IMR-90 (cell line): ENCODE measurements around the gene EPAS1. TPM values are rescaled to one million over a fixed set of nuclear protein-coding genes. Genes with fewer than 3 reads are reported as not detected.
A peak's percentile ranks its signal among the peaks of the same experiment; 100 is the strongest.

Experiments
- ATAC-seq: fragments of 200-7000 bp; cut with Tn5 transposase; 2 replicates; pipeline ENCODE4 v1.9.1; 2020; ENCODE audit warnings: low read depth, mild to moderate bottlenecking, moderate library complexity
- BruUV-seq: library from RNA; stranded (reverse); fragments of 400-500 nt; replicated peaks from 2 replicates; lab custom pipeline; 2021; lab: Mats Ljungman, UMichigan
- CTCF ChIA-PET: fragments of 300-600 bp; formaldehyde crosslinking; extraction: SDS; loops from one replicate; lab custom pipeline; 2021; ENCODE audit warnings: antibody characterized with exemption; lab: Yijun Ruan, JAX
- POLR2A ChIA-PET: fragments of 300-600 bp; sonication (Branson Sonifier 250); formaldehyde crosslinking; loops from one replicate; lab custom pipeline; 2022; ENCODE audit warnings: antibody characterized with exemption; ENCODE audit not compliant: unreplicated experiment; lab: Charles Lee
- DNase-seq: peaks from one replicate; pipeline ENCODE4 v3.0.0; 2013
- H2AFZ ChIP-seq: replicated peaks from 2 replicates; pipeline ENCODE3; 2013; ENCODE audit warnings: low read length, mild to moderate bottlenecking; ENCODE audit not compliant: poor library complexity
- H2AK5ac ChIP-seq: 2 replicates; pipeline ENCODE4 v1.6.1; 2013; ENCODE audit warnings: low read depth, low read length, inconsistent platforms
- H2AK9ac ChIP-seq: replicated peaks from 2 replicates; pipeline ENCODE3; 2013; ENCODE audit warnings: mild to moderate bottlenecking, low read depth, low read length, moderate library complexity; ENCODE audit not compliant: poor library complexity
- H2BK120ac ChIP-seq: 2 replicates; pipeline ENCODE4 v1.6.1; 2013; ENCODE audit warnings: low read depth, low read length, inconsistent platforms
- H2BK15ac ChIP-seq: 3 replicates; pipeline ENCODE4 v1.6.1; 2013; ENCODE audit warnings: low read depth, low read length, inconsistent platforms
- H2BK20ac ChIP-seq: 2 replicates; pipeline ENCODE4 v1.6.1; 2013; ENCODE audit warnings: low read depth, mild to moderate bottlenecking, inconsistent platforms, low read length, moderate library complexity
- H2BK5ac ChIP-seq: 2 replicates; pipeline ENCODE4 v1.6.1; 2013; ENCODE audit warnings: mild to moderate bottlenecking, low read depth, low read length, inconsistent platforms; ENCODE audit not compliant: poor library complexity, severe bottlenecking
- H3K14ac ChIP-seq: replicated peaks from 2 replicates; pipeline ENCODE4 v1.6.1; 2013; ENCODE audit warnings: low read depth, low read length, inconsistent platforms
- H3K18ac ChIP-seq: 2 replicates; pipeline ENCODE4 v1.6.1; 2013; ENCODE audit warnings: low read depth, low read length, control low read depth
- H3K23ac ChIP-seq: 2 replicates; pipeline ENCODE4 v1.6.1; 2013; ENCODE audit warnings: low read depth, low read length, inconsistent platforms
- H3K27ac ChIP-seq: 2 replicates; pipeline ENCODE4 v1.5.1; 2013; ENCODE audit warnings: mild to moderate bottlenecking, control low read depth, low read length; ENCODE audit not compliant: insufficient read depth
- H3K27me3 ChIP-seq: 2 replicates; pipeline ENCODE4 v1.6.1; 2013; ENCODE audit warnings: low read length; ENCODE audit not compliant: control insufficient read depth, insufficient read depth
- H3K36me3 ChIP-seq: 2 replicates; pipeline ENCODE4 v1.6.1; 2013; ENCODE audit warnings: low read length, mixed read lengths; ENCODE audit not compliant: control insufficient read depth, insufficient read depth
- H3K4ac ChIP-seq: 2 replicates; pipeline ENCODE4 v1.6.1; 2013; ENCODE audit warnings: low read depth, low read length, inconsistent platforms
- H3K4me1 ChIP-seq: 2 replicates; pipeline ENCODE4 v1.6.1; 2013; ENCODE audit warnings: low read length, mixed read lengths; ENCODE audit not compliant: control insufficient read depth, insufficient read depth
- H3K4me2 ChIP-seq: 2 replicates; pipeline ENCODE4 v1.6.1; 2013; ENCODE audit warnings: low read depth, mild to moderate bottlenecking, control low read depth, low read length, moderate library complexity
- H3K4me3 ChIP-seq: 2 replicates; pipeline ENCODE4 v1.5.1; 2013; ENCODE audit warnings: low read depth, mild to moderate bottlenecking, control low read depth, low read length, moderate library complexity; ENCODE audit not compliant: insufficient read depth
- H3K56ac ChIP-seq: 2 replicates; pipeline ENCODE4 v1.6.1; 2013; ENCODE audit warnings: low read length, inconsistent platforms; ENCODE audit not compliant: insufficient read depth; ENCODE audit errors: extremely low read depth
- H3K79me1 ChIP-seq, 2 experiments: 2 replicates each; pipeline ENCODE4 v1.6.1; 2013; ENCODE audit warnings: low read length in 2 of 2, inconsistent platforms in 1 of 2, low read depth in 1 of 2
- H3K9ac ChIP-seq: 2 replicates; pipeline ENCODE4 v1.6.1; 2013; ENCODE audit warnings: low read depth, low read length, control low read depth
- H3K9me1 ChIP-seq: 2 replicates; pipeline ENCODE4 v1.6.1; 2013; ENCODE audit warnings: low read length, inconsistent platforms; ENCODE audit not compliant: insufficient read depth
- H3K9me3 ChIP-seq: 2 replicates; pipeline ENCODE4 v1.6.1; 2013; ENCODE audit warnings: low read length; ENCODE audit not compliant: control insufficient read depth, insufficient read depth
- H4K20me1 ChIP-seq: 2 replicates; pipeline ENCODE4 v1.6.1; 2013; ENCODE audit warnings: low read length, inconsistent platforms; ENCODE audit not compliant: insufficient read depth
- H4K5ac ChIP-seq: 2 replicates; pipeline ENCODE4 v1.6.1; 2013; ENCODE audit warnings: mild to moderate bottlenecking, low read depth, low read length, control low read depth
- H4K8ac ChIP-seq, 2 experiments: 2 replicates each; pipeline ENCODE4 v1.6.1; 2013; ENCODE audit warnings: low read depth in 2 of 2, low read length in 2 of 2, control low read depth in 1 of 2, inconsistent platforms in 1 of 2
- H4K91ac ChIP-seq: 2 replicates; pipeline ENCODE4 v1.6.1; 2013; ENCODE audit warnings: low read depth, low read length, inconsistent platforms; ENCODE audit not compliant: insufficient read depth
- BHLHE40 ChIP-seq: fragments of 150-350 bp; IDR thresholded peaks from 2 replicates; pipeline ENCODE4 v1.6.1; 2016; ENCODE audit warnings: mild to moderate bottlenecking, low read depth, low read length
- CEBPB ChIP-seq: IDR thresholded peaks from 2 replicates; pipeline ENCODE4 v1.6.1; 2012; ENCODE audit warnings: low read depth, low read length, improper control_type of control experiment
- CHD1 ChIP-seq: IDR thresholded peaks from 2 replicates; pipeline ENCODE4 v1.6.1; 2012; ENCODE audit warnings: low read depth, low read length, improper control_type of control experiment
- ELK1 ChIP-seq: fragments of 150-350 bp; IDR thresholded peaks from 2 replicates; pipeline ENCODE4 v1.6.1; 2016; ENCODE audit warnings: low read depth, mild to moderate bottlenecking, low read length, moderate library complexity, borderline replicate concordance
- FOS ChIP-seq: fragments of 150-350 bp; IDR thresholded peaks from 2 replicates; pipeline ENCODE4 v1.6.1; 2016; ENCODE audit warnings: low read depth, low read length
- MAFK ChIP-seq: IDR thresholded peaks from 2 replicates; pipeline ENCODE4 v1.6.1; 2012; ENCODE audit warnings: low read depth, low read length, improper control_type of control experiment
- MAZ ChIP-seq: IDR thresholded peaks from 2 replicates; pipeline ENCODE4 v1.6.1; 2012; ENCODE audit warnings: low read depth, mild to moderate bottlenecking, low read length, improper control_type of control experiment, moderate library complexity, borderline replicate concordance
- MXI1 ChIP-seq: IDR thresholded peaks from 2 replicates; pipeline ENCODE4 v1.6.1; 2012; ENCODE audit warnings: low read depth, mild to moderate bottlenecking, low read length, moderate library complexity, borderline replicate concordance
- NFE2L2 ChIP-seq: fragments of 150-350 bp; IDR thresholded peaks from 2 replicates; pipeline ENCODE4 v1.6.1; 2016; ENCODE audit warnings: low read depth, mild to moderate bottlenecking, low read length
- POLR2A ChIP-seq: IDR thresholded peaks from 2 replicates; pipeline ENCODE4 v1.6.1; 2012; ENCODE audit warnings: mild to moderate bottlenecking, low read depth, low read length
- RAD21 ChIP-seq: IDR thresholded peaks from 2 replicates; pipeline ENCODE4 v1.6.1; 2012; ENCODE audit warnings: low read length, improper control_type of control experiment
- RCOR1 ChIP-seq: IDR thresholded peaks from 2 replicates; pipeline ENCODE4 v1.6.1; 2012; ENCODE audit warnings: mild to moderate bottlenecking, low read length, improper control_type of control experiment; ENCODE audit not compliant: insufficient replicate concordance
- RFX5 ChIP-seq: IDR thresholded peaks from 2 replicates; pipeline ENCODE4 v1.8.0; 2012; ENCODE audit warnings: low read depth, mild to moderate bottlenecking, low read length, moderate library complexity
- SMC3 ChIP-seq: fragments of 150-350 bp; IDR thresholded peaks from 2 replicates; pipeline ENCODE4 v1.6.1; 2016; ENCODE audit warnings: low read depth, mild to moderate bottlenecking, antibody characterized with exemption, low read length, moderate library complexity
- WGBS, 2 experiments: methylation state at CpG; one replicate each; pipeline versions ENCODE4 v1.1.5 to v1.1.7; 2013; ENCODE audit warnings: missing lambda C conversion rate in 2 of 2; ENCODE audit not compliant: insufficient read length in 1 of 2; ENCODE audit errors: extremely low coverage in 2 of 2; 5-methylcytosine and 5-hydroxymethylcytosine counted together
- dilution Hi-C: fragments of 300-500 bp; cut with HindIII; formaldehyde crosslinking; loops from one replicate; pipeline ENCODE4 v1.14.3; 2018; ENCODE audit warnings: low sequenced_read_pairs; ENCODE audit not compliant: unreplicated experiment
- in situ Hi-C: fragments of 300-500 bp; cut with MboI; formaldehyde crosslinking; loops from 3 replicates; pipeline ENCODE4 v1.14.3; 2019; ENCODE audit warnings: low sequenced_read_pairs, inconsistent platforms, mixed read lengths
- intact Hi-C: fragments of 100-400 bp; cut with micrococcal nuclease; formaldehyde crosslinking; loops from 2 replicates; pipeline ENCODE4 v1.10.0; 2022
- polyA plus RNA-seq, 3 experiments: library from polyadenylated mRNA; depleted of rRNA; stranded (reverse); fragments of >200 nt; gene quantifications; 2 replicates each; pipeline ENCODE4 v1.2.3, GENCODE V29; 2012; ENCODE audit warnings: low replicate concordance in 1 of 3
- total RNA-seq: library from RNA; depleted of rRNA; stranded (reverse); fragments of >200 nt; gene quantifications from 2 replicates; pipeline ENCODE4 v1.2.3, GENCODE V29; 2012
- TF ChIP-seq, protein P1 (sequence below): fragments of 150-350 bp; IDR thresholded peaks from 2 replicates; pipeline ENCODE4 v1.6.1; 2017; ENCODE audit warnings: mild to moderate bottlenecking, antibody characterized with exemption, low read length, low read depth
- TF ChIP-seq, protein P2 (sequence below): conservative IDR thresholded peaks from 2 replicates; pipeline ENCODE4 v1.5.1; 2012; ENCODE audit warnings: mild to moderate bottlenecking, low read depth, low read length, improper control_type of control experiment

The EPAS1 gene
- total and polyA plus RNA-seq, 2 of the 4 experiments (the other 2 are of a cell fraction) = 40.7 to 120 TPM

DNA sequence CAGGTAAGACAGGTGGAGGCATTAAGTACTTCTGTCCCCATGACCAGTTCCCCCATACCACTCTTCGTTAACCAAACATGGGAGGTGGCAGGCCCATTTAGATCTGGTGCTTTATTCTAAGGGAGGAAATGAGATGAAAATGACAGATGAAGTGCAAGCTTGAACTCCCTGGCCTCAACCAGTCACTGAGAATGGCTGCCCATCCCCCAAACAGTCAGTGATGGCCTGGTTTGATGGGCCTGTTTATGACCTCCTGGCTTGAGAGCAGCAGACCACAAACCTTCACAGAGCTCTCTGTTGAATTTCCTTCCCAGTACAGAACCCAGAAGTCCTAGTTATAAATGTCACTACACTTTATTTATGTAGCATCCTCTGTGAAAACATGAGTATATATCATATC lies 31.1 kb downstream of the EPAS1 start:
- DNase-seq = no peak
- dilution Hi-C loops = no loop called here

More for the DNA sequence above, 31.1 kb downstream of the EPAS1 start:
- no peak overlapping the region for H2BK120ac ChIP-seq
- H3K79me1 ChIP-seq = peaks cover 58 to 95% of the 10 kb centered on the region in 2 experiments
- H4K5ac ChIP-seq = no peak overlapping the region
- peaks cover 40% of the 10 kb centered on the region for H3K9me1 ChIP-seq
- H3K4me3 ChIP-seq = no peak overlapping the region
- H4K91ac ChIP-seq = no peak overlapping the region; the same call in 1 of the 2 replicates
- ChIA-PET CTCF (interaction anchor here (1.1 kb wide), 1 partner anchor 8 kb away, joined by 5 read pairs; no protein-coding TSS in a partner anchor), POLR2A (interaction anchor here (0.6 kb wide), 1 partner anchor 265 kb away, joined by 3 read pairs; no protein-coding TSS in a partner anchor)
- TF ChIP-seq CEBPB = no peak
- TF ChIP-seq BHLHE40 = no peak
- no peak for TF ChIP-seq NFE2L2
- TF ChIP-seq RAD21 = no peak
- TF ChIP-seq MAFK = no peak
- TF ChIP-seq CHD1 = no peak
- TF ChIP-seq RFX5 = no peak
- no peak for TF ChIP-seq RCOR1
- TF ChIP-seq, protein P1, sequence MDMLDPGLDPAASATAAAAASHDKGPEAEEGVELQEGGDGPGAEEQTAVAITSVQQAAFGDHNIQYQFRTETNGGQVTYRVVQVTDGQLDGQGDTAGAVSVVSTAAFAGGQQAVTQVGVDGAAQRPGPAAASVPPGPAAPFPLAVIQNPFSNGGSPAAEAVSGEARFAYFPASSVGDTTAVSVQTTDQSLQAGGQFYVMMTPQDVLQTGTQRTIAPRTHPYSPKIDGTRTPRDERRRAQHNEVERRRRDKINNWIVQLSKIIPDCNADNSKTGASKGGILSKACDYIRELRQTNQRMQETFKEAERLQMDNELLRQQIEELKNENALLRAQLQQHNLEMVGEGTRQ = no peak
- TF ChIP-seq SMC3 = no peak
- TF ChIP-seq MXI1 = no peak
- TF ChIP-seq, protein P2, sequence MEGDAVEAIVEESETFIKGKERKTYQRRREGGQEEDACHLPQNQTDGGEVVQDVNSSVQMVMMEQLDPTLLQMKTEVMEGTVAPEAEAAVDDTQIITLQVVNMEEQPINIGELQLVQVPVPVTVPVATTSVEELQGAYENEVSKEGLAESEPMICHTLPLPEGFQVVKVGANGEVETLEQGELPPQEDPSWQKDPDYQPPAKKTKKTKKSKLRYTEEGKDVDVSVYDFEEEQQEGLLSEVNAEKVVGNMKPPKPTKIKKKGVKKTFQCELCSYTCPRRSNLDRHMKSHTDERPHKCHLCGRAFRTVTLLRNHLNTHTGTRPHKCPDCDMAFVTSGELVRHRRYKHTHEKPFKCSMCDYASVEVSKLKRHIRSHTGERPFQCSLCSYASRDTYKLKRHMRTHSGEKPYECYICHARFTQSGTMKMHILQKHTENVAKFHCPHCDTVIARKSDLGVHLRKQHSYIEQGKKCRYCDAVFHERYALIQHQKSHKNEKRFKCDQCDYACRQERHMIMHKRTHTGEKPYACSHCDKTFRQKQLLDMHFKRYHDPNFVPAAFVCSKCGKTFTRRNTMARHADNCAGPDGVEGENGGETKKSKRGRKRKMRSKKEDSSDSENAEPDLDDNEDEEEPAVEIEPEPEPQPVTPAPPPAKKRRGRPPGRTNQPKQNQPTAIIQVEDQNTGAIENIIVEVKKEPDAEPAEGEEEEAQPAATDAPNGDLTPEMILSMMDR = no peak
- no peak for TF ChIP-seq FOS
- TF ChIP-seq MAZ = no peak
- no peak for TF ChIP-seq ELK1
- no peak for TF ChIP-seq POLR2A
- no peak overlapping the region for H2BK20ac ChIP-seq
- BruUV-seq = no TSS peak
- H3K27ac ChIP-seq = no peak overlapping the region
- H2BK15ac ChIP-seq = peak overlapping the region; percentile 20; the same call in 1 of the 3 replicates
- H3K14ac ChIP-seq = no peak overlapping the region
- H3K9ac ChIP-seq = no peak overlapping the region
- in situ Hi-C loops (no loop called here), intact Hi-C loops (no loop called here)
- no peak overlapping the region for H2AFZ ChIP-seq
- ATAC-seq = no peak
- no peak overlapping the region; the same call in 1 of the 2 replicates for H3K23ac ChIP-seq
- no peak overlapping the region for H2AK9ac ChIP-seq
- peaks cover 2% of the 10 kb centered on the region; the same call in 1 of the 2 replicates for H3K36me3 ChIP-seq
- peaks cover 54% of the 10 kb centered on the region for H3K4me1 ChIP-seq
- H3K18ac ChIP-seq = no peak overlapping the region
- 0 out of 2 replicates have a peak overlapping the region, but pooled peaks have one; percentile 7 for H3K4ac ChIP-seq
- H3K56ac ChIP-seq = no peak overlapping the region
- no peak overlapping the region for H3K4me2 ChIP-seq
- H4K8ac ChIP-seq = 0 out of 4 replicates have a peak overlapping the region, but pooled peaks of 1 of the 2 experiments have one; percentile 20
- WGBS, 2 experiments = no CpG with 5 or more reads among the region's 1 CpG
- no peaks in the 10 kb centered on the region for H3K27me3 ChIP-seq
- no peak overlapping the region for H2BK5ac ChIP-seq
- no peaks in the 10 kb centered on the region for H3K9me3 ChIP-seq
- H2AK5ac ChIP-seq = peak overlapping the region; percentile 36; the same call in 1 of the 2 replicates
- peaks cover 93% of the 10 kb centered on the region for H4K20me1 ChIP-seq
